ENCODE measurements around the gene ARPIN.

- no peak for TF ChIP-seq CTCF (conservative IDR thresholded peaks at IDR 0.05; ENCODE audit: low read depth in 2 of 2)
- TF ChIP-seq POLR2AphosphoS5 (IDR thresholded peaks at IDR 0.05; ENCODE audit: low read depth), result no peak
- no peak for TF ChIP-seq EZH2 (IDR thresholded peaks at IDR 0.05; ENCODE audit: low read depth, unreplicated experiment)
- no peak for TF ChIP-seq REST (IDR thresholded peaks at IDR 0.05; ENCODE audit: unreplicated experiment)
- TF ChIP-seq ZNF331 (CRISPR knock-in tag; IDR thresholded peaks at IDR 0.05; ENCODE audit: low read depth), result no peak
- TF ChIP-seq EZH2phosphoT487 (IDR thresholded peaks at IDR 0.05; ENCODE audit: unreplicated experiment), result no peak
- no peak for TF ChIP-seq CREB1 (CRISPR knock-in tag; IDR thresholded peaks at IDR 0.05; ENCODE audit: low read depth)
- no peak for TF ChIP-seq JUNB (IDR thresholded peaks at IDR 0.05; ENCODE audit: unreplicated experiment)
- no peak for TF ChIP-seq ETS1 (IDR thresholded peaks at IDR 0.05)
Measured at GRCh38 chr15:89909611-89910010, 3.1 kb downstream of the ARPIN start.
